Measurements from ENCODE around the gene TMEM212. TPM values are rescaled to one million over a fixed set of nuclear protein-coding genes. Genes with fewer than 3 reads are reported as not detected.

Gene TMEM212
- total and polyA plus RNA-seq, 2 donors (not counting 3 experiments of a cell fraction or from before 2014, with no cell fraction given): not detected

GRCh38 chr3:171837698-171838097 is 5.5 kb upstream of the TMEM212 start:
- POLR2A ChIA-PET: interaction anchor here (1.2 kb wide), 1 partner anchor 24 kb away, joined by 5 read pairs; no protein-coding TSS in a partner anchor
- no peaks in the 10 kb centered on the region for H3K27me3 ChIP-seq (ENCODE audit: control insufficient read depth in 2 of 2, insufficient read depth in 2 of 2, low read length in 2 of 2)
- H3K27ac ChIP-seq (ENCODE audit: insufficient read depth, low read depth, low read length): peak overlapping the region; percentile 77
- dilution Hi-C loops (cut with MboI; ENCODE audit: extremely low pct_ligation_motif_present, low sequenced_read_pairs): no loop called here
- no peaks in the 10 kb centered on the region for H3K9me3 ChIP-seq (replicated peaks; ENCODE audit: control insufficient read depth, insufficient read depth, low read length)
- H2AFZ ChIP-seq (ENCODE audit: low read depth, low read length): peak overlapping the region; percentile 81
- DNase-seq (ENCODE audit: low read depth, low spot score) (no peak), FAIRE-seq (no peak)
- TF ChIP-seq POLR2A (IDR thresholded peaks at IDR 0.05; ENCODE audit: low read depth, low read length) (no peak), JUN (IDR thresholded peaks at IDR 0.05; ENCODE audit: borderline replicate concordance, insufficient read depth, insufficient read length, low read depth) (no peak), MYC (IDR thresholded peaks at IDR 0.05; ENCODE audit: low read depth, low read length) (no peak)
- peak overlapping the region; percentile 70 for H3K9ac ChIP-seq (replicated peaks; ENCODE audit: extremely low read depth, insufficient read depth, low read length)
- H3K4me3 ChIP-seq (replicated peaks in 1 of 3; ENCODE audit: insufficient read depth in 1 of 3, low read depth in 1 of 3, low read length in 3 of 3): no peak overlapping the region
- intact Hi-C loops (cut with micrococcal nuclease): loop anchor here (1.0 kb wide), 2 partner anchors 26 to 37 kb away; no protein-coding TSS in a partner anchor
- no peaks in the 10 kb centered on the region for H3K36me3 ChIP-seq (ENCODE audit: control insufficient read depth in 2 of 2, extremely low read depth in 1 of 2, insufficient read depth in 2 of 2, low read length in 2 of 2)
- peak overlapping the region; percentile 64 for H3K4me2 ChIP-seq (ENCODE audit: insufficient read depth, low read length)
- H4K20me1 ChIP-seq (replicated peaks; ENCODE audit: control insufficient read depth, extremely low read depth, insufficient read depth, low read length): no peaks in the 10 kb centered on the region
- H3K4me1 ChIP-seq (ENCODE audit: control insufficient read depth, extremely low read depth, insufficient read depth, low read length): peaks cover 60% of the 10 kb centered on the region
- CTCF ChIA-PET: interaction anchor here (0.6 to 3.4 kb wide), 5 partner anchors 8 to 876 kb away, joined by 3 to 12 read pairs (median 4); no protein-coding TSS in a partner anchor
- H3K79me2 ChIP-seq (ENCODE audit: control insufficient read depth, insufficient read depth, low read length): no peaks in the 10 kb centered on the region
- no peaks in the 10 kb centered on the region for H3K9me1 ChIP-seq (replicated peaks; ENCODE audit: control insufficient read depth, extremely low read depth, insufficient read depth, low read length)
- TSS peak; percentile 51 for BruUV-seq (replicated peaks)

GRCh38 chr3:171838218-171838720 is 4.9 kb upstream of the TMEM212 start:
- peak overlapping the region; percentile 64 for H3K4me2 ChIP-seq (ENCODE audit: insufficient read depth, low read length)
- H4K20me1 ChIP-seq (replicated peaks; ENCODE audit: control insufficient read depth, extremely low read depth, insufficient read depth, low read length): no peaks in the 10 kb centered on the region
- H3K79me2 ChIP-seq (ENCODE audit: control insufficient read depth, insufficient read depth, low read length): no peaks in the 10 kb centered on the region
- H3K4me1 ChIP-seq (ENCODE audit: control insufficient read depth, extremely low read depth, insufficient read depth, low read length): peaks cover 64% of the 10 kb centered on the region
- CTCF ChIA-PET: interaction anchor here (0.6 to 3.4 kb wide), 7 partner anchors 9 to 877 kb away, joined by 3 to 12 read pairs (median 4); no protein-coding TSS in a partner anchor
- no peaks in the 10 kb centered on the region for H3K36me3 ChIP-seq (ENCODE audit: control insufficient read depth in 2 of 2, extremely low read depth in 1 of 2, insufficient read depth in 2 of 2, low read length in 2 of 2)
- POLR2A ChIA-PET: interaction anchor here (0.6 to 1.2 kb wide), 3 partner anchors 23 to 352 kb away, joined by 3 to 5 read pairs (median 3); partner anchors contain the start of gene FNDC3B
- H2AFZ ChIP-seq (ENCODE audit: low read depth, low read length): peak overlapping the region; percentile 81
- H3K9me3 ChIP-seq (replicated peaks; ENCODE audit: control insufficient read depth, insufficient read depth, low read length): no peaks in the 10 kb centered on the region
- intact Hi-C loops (cut with micrococcal nuclease): loop anchor here (1.0 kb wide), 2 partner anchors 25 to 36 kb away; no protein-coding TSS in a partner anchor
- no peak for TF ChIP-seq EZH2 (IDR thresholded peaks at IDR 0.05; ENCODE audit: borderline replicate concordance, low read depth, low read length, severe bottlenecking)
- peak in 1 of 2 donors; percentile 12 for TF ChIP-seq CTCF (IDR thresholded peaks at IDR 0.05; ENCODE audit: extremely low read depth in 1 of 2, insufficient read depth in 1 of 2, low read depth in 1 of 2, low read length in 2 of 2)
- TF ChIP-seq MAX (IDR thresholded peaks at IDR 0.05; ENCODE audit: insufficient read depth, insufficient read length): no peak
- peak; percentile 46 for TF ChIP-seq JUN (IDR thresholded peaks at IDR 0.05; ENCODE audit: borderline replicate concordance, insufficient read depth, insufficient read length, low read depth)
- no peaks in the 10 kb centered on the region for H3K9me1 ChIP-seq (replicated peaks; ENCODE audit: control insufficient read depth, extremely low read depth, insufficient read depth, low read length)
- H3K4me3 ChIP-seq (replicated peaks in 1 of 3; ENCODE audit: insufficient read depth in 1 of 3, low read depth in 1 of 3, low read length in 3 of 3): no peak overlapping the region
- dilution Hi-C loops (cut with MboI; ENCODE audit: extremely low pct_ligation_motif_present, low sequenced_read_pairs): no loop called here
- FAIRE-seq: peak; percentile 79
- peak overlapping the region; percentile 77 for H3K27ac ChIP-seq (ENCODE audit: insufficient read depth, low read depth, low read length)
- BruUV-seq (replicated peaks): no TSS peak
- DNase-seq (ENCODE audit: low read depth, low spot score): peak; percentile 94
- H3K9ac ChIP-seq (replicated peaks; ENCODE audit: extremely low read depth, insufficient read depth, low read length): peak overlapping the region; percentile 70
- no peaks in the 10 kb centered on the region for H3K27me3 ChIP-seq (ENCODE audit: control insufficient read depth in 2 of 2, insufficient read depth in 2 of 2, low read length in 2 of 2)

All from endothelial cell of umbilical vein (primary cell).